ENCODE measurements around the gene AGBL4. TPM values are rescaled to one million over a fixed set of nuclear protein-coding genes. Genes with fewer than 3 reads are reported as not detected.

Gene AGBL4
- total and polyA plus RNA-seq, 2 of the 4 experiments (the other 2 are of a cell fraction): not detected

DNA sequence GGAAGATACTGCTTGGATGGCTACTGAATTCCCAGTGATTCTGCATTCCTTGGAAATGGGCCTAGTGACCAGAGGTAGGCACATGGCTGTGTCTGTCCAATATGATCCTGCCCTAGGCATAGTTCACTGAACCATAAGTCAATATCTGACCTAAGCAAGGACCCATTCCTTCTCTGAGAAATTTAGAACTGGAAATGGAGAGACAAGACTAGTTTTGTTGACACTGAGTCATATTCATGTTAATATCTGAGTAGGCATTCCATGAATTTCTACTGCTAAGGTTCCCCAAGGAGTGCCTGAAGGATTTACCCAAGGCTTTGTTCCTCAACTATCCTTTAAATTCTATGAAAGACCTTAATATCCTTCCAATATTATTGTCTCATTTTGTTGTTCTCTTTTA is 917.3 kb downstream of the AGBL4 start:
- no TSS peak for BruUV-seq (replicated peaks)
- intact Hi-C loops (cut with micrococcal nuclease): no loop called here
- CTCF ChIA-PET: no interaction called here

More for the DNA sequence above, 917.3 kb downstream of the AGBL4 start:
- Histone ChIP-seq H2AFZ (replicated peaks; ENCODE audit: low read length, poor library complexity) (no peak overlapping the region), H3K4me1 (ENCODE audit: control insufficient read depth, insufficient read depth, low read length) (no peaks in the 10 kb centered on the region), H3K9me1 (ENCODE audit: insufficient read depth, low read length) (no peaks in the 10 kb centered on the region), H2BK5ac (ENCODE audit: low read depth, low read length, poor library complexity, severe bottlenecking) (no peak overlapping the region), H4K5ac (ENCODE audit: low read depth, low read length) (no peak overlapping the region), H2AK5ac (ENCODE audit: low read depth, low read length) (no peak overlapping the region), H3K27me3 (ENCODE audit: control insufficient read depth, insufficient read depth, low read length) (no peaks in the 10 kb centered on the region), H4K8ac (ENCODE audit: low read depth in 2 of 2, low read length in 2 of 2) (no peak overlapping the region), H3K23ac (ENCODE audit: low read depth, low read length) (no peak overlapping the region), H2BK15ac (ENCODE audit: low read depth, low read length) (no peak overlapping the region), H2BK120ac (ENCODE audit: low read depth, low read length) (no peak overlapping the region), H2BK20ac (ENCODE audit: low read depth, low read length) (no peak overlapping the region), H3K9ac (ENCODE audit: low read depth, low read length) (no peak overlapping the region), H3K18ac (ENCODE audit: low read depth, low read length) (no peak overlapping the region), H3K79me1 (ENCODE audit: low read depth in 1 of 2, low read length in 2 of 2) (no peaks in the 10 kb centered on the region), H3K36me3 (ENCODE audit: control insufficient read depth, insufficient read depth, low read length) (no peaks in the 10 kb centered on the region), H4K91ac (ENCODE audit: insufficient read depth, low read depth, low read length) (no peak overlapping the region), H3K4ac (ENCODE audit: low read depth, low read length) (no peak overlapping the region), H3K4me2 (ENCODE audit: low read depth, low read length) (no peak overlapping the region), H3K56ac (ENCODE audit: extremely low read depth, insufficient read depth, low read length) (no peak overlapping the region), H3K27ac (ENCODE audit: insufficient read depth, low read length) (no peak overlapping the region), H3K9me3 (ENCODE audit: control insufficient read depth, insufficient read depth, low read length) (peaks cover 4% of the 10 kb centered on the region; the same call in 1 of the 2 replicates), H3K4me3 (ENCODE audit: insufficient read depth, low read depth, low read length) (no peak overlapping the region), H2AK9ac (replicated peaks; ENCODE audit: low read depth, low read length, poor library complexity) (no peak overlapping the region), H3K14ac (replicated peaks; ENCODE audit: low read depth, low read length) (no peak overlapping the region), H4K20me1 (ENCODE audit: insufficient read depth, low read length) (no peaks in the 10 kb centered on the region)
- in situ Hi-C loops (cut with MboI; ENCODE audit: low sequenced_read_pairs): no loop called here
- no peak for TF ChIP-seq CEBPB (IDR thresholded peaks at IDR 0.05; ENCODE audit: low read depth, low read length)
- TF ChIP-seq ELK1 (IDR thresholded peaks at IDR 0.05; ENCODE audit: borderline replicate concordance, low read depth, low read length): no peak
- no peak for TF ChIP-seq CTCF (conservative IDR thresholded peaks at IDR 0.05; ENCODE audit: low read depth, low read length)
- TF ChIP-seq USF2 (IDR thresholded peaks at IDR 0.05; ENCODE audit: low read depth, low read length): no peak
- TF ChIP-seq MXI1 (IDR thresholded peaks at IDR 0.05; ENCODE audit: borderline replicate concordance, low read depth, low read length): no peak
- no peak for TF ChIP-seq MAZ (IDR thresholded peaks at IDR 0.05; ENCODE audit: borderline replicate concordance, low read depth, low read length)
- TF ChIP-seq SMC3 (IDR thresholded peaks at IDR 0.05; ENCODE audit: low read depth, low read length): no peak
- no peak for TF ChIP-seq RAD21 (IDR thresholded peaks at IDR 0.05; ENCODE audit: low read length)
- TF ChIP-seq NFE2L2 (IDR thresholded peaks at IDR 0.05; ENCODE audit: low read depth, low read length): no peak
- no peak for TF ChIP-seq POLR2A (IDR thresholded peaks at IDR 0.05; ENCODE audit: low read depth, low read length)
- TF ChIP-seq RFX5 (IDR thresholded peaks at IDR 0.05; ENCODE audit: low read depth, low read length): no peak
- no peak for TF ChIP-seq MAFK (IDR thresholded peaks at IDR 0.05; ENCODE audit: low read depth, low read length)
- dilution Hi-C loops (cut with HindIII; ENCODE audit: low sequenced_read_pairs, unreplicated experiment): no loop called here
- no peak for ATAC-seq (ENCODE audit: low read depth)
- POLR2A ChIA-PET (ENCODE audit: unreplicated experiment): no interaction called here
- no peak for DNase-seq
